PC-3 (cell line): ENCODE measurements around the gene GPR101. TPM values are rescaled to one million over a fixed set of nuclear protein-coding genes. Genes with fewer than 3 reads are reported as not detected.

Experiments used
- ATAC-seq: fragments of 200-7000 bp; cut with Tn5 transposase; 2 replicates; pipeline ENCODE4 v1.9.1; 2020; ENCODE audit warnings: mild to moderate bottlenecking, moderate library complexity
- BruUV-seq: library from RNA; stranded (reverse); fragments of 400-500 nt; replicated peaks from 2 replicates; lab custom pipeline; 2021; lab: Mats Ljungman, UMichigan
- CTCF ChIA-PET: fragments of 300-600 bp; sonication (Branson Sonifier 250); formaldehyde crosslinking; loops from one replicate; lab custom pipeline; 2022; ENCODE audit warnings: antibody characterized with exemption; lab: Charles Lee
- POLR2A ChIA-PET: fragments of 300-600 bp; sonication (Branson Sonifier 250); formaldehyde crosslinking; loops from one replicate; lab custom pipeline; 2022; ENCODE audit warnings: antibody characterized with exemption; ENCODE audit not compliant: unreplicated experiment; lab: Charles Lee
- DNase-seq: peaks from one replicate; pipeline ENCODE4 v3.0.0-alpha.2; 2015
- H2AFZ ChIP-seq: fragments of 300-600 bp; sonication (generic); 2 replicates; pipeline ENCODE4 v1.6.0; 2016; ENCODE audit warnings: antibody characterized with exemption, low read length
- H3F3A ChIP-seq: fragments of 300-600 bp; sonication (generic); one replicate; pipeline ENCODE4 v1.6.0; 2017; ENCODE audit warnings: antibody characterized with exemption, low read length, control low read depth, mild to moderate bottlenecking; ENCODE audit not compliant: unreplicated experiment
- H3K27ac ChIP-seq: fragments of 300-600 bp; sonication (generic); 2 replicates; pipeline ENCODE4 v1.5.1; 2016; ENCODE audit warnings: mild to moderate bottlenecking, low read length
- H3K27me3 ChIP-seq: fragments of 300-600 bp; sonication (generic); 2 replicates; pipeline ENCODE4 v1.6.1; 2016; ENCODE audit warnings: low read length, mixed read lengths
- H3K36me3 ChIP-seq: fragments of 300-600 bp; sonication (generic); 2 replicates; pipeline ENCODE4 v1.6.1; 2016; ENCODE audit warnings: low read depth, mixed run types, low read length, mixed read lengths
- H3K4me1 ChIP-seq: fragments of 300-600 bp; sonication (generic); 2 replicates; pipeline ENCODE4 v1.5.1; 2016; ENCODE audit warnings: low read length; ENCODE audit not compliant: insufficient read depth
- H3K4me2 ChIP-seq: fragments of 300-600 bp; sonication (generic); 2 replicates; pipeline ENCODE4 v1.6.0; 2016; ENCODE audit warnings: low read length
- H3K4me3 ChIP-seq: fragments of 300-600 bp; sonication (generic); 2 replicates; pipeline ENCODE4 v1.5.1; 2016; ENCODE audit warnings: mild to moderate bottlenecking, low read length, mixed read lengths
- H3K79me2 ChIP-seq: fragments of 300-600 bp; sonication (generic); 2 replicates; pipeline ENCODE4 v1.6.1; 2017; ENCODE audit warnings: low read length, mixed read lengths
- H3K9ac ChIP-seq: fragments of 300-600 bp; sonication (generic); 2 replicates; pipeline ENCODE4 v1.6.0; 2016; ENCODE audit warnings: mild to moderate bottlenecking, low read length
- H3K9me2 ChIP-seq: fragments of 300-600 bp; sonication (generic); replicated peaks from 2 replicates; pipeline ENCODE4 v1.6.1; 2016; ENCODE audit warnings: mixed run types, low read length, mixed read lengths
- H3K9me3 ChIP-seq: fragments of 300-600 bp; sonication (generic); 2 replicates; pipeline ENCODE4 v1.6.1; 2016; ENCODE audit warnings: low read length, mixed read lengths
- H4K20me1 ChIP-seq: fragments of 300-600 bp; sonication (generic); 2 replicates; pipeline ENCODE4 v1.6.1; 2016; ENCODE audit warnings: low read length, mixed read lengths
- CTCF ChIP-seq: fragments of 300-600 bp; sonication (generic); conservative IDR thresholded peaks from 2 replicates; pipeline ENCODE4 v1.5.1; 2017; ENCODE audit warnings: antibody characterized with exemption, low read depth, mild to moderate bottlenecking, low read length
- EZH2 ChIP-seq: fragments of 300-600 bp; sonication (generic); IDR thresholded peaks from one replicate; pipeline ENCODE4 v1.6.1; 2017; ENCODE audit warnings: antibody characterized with exemption, mild to moderate bottlenecking, low read length; ENCODE audit not compliant: unreplicated experiment
- EZH2phosphoT487 ChIP-seq: fragments of 300-600 bp; sonication (generic); IDR thresholded peaks from 2 replicates; pipeline ENCODE4 v1.6.1; 2018; ENCODE audit warnings: mild to moderate bottlenecking, antibody characterized with exemption, low read length, borderline replicate concordance
- intact Hi-C: fragments of 100-400 bp; cut with micrococcal nuclease; formaldehyde crosslinking; loops from 2 replicates; pipeline ENCODE4 v1.9.0; 2023
- total RNA-seq: library from RNA; depleted of rRNA; stranded (reverse); fragments of >200 nt; gene quantifications from 2 replicates; pipeline ENCODE4 v1.2.3, GENCODE V29; 2014

The GPR101 gene
- total RNA-seq, 1 experiment from 2014 or later, result not detected

- Histone ChIP-seq H3K36me3 (no peaks in the 10 kb centered on the region), H3K79me2 (no peaks in the 10 kb centered on the region), H3K9me3 (no peaks in the 10 kb centered on the region), H3K27ac (no peak overlapping the region), H3K9me2 (no peaks in the 10 kb centered on the region), H3K4me2 (no peak overlapping the region), H3K4me3 (no peak overlapping the region), H2AFZ (no peak overlapping the region), H3K27me3 (peaks cover 18% of the 10 kb centered on the region), H3F3A (no peaks in the 10 kb centered on the region), H3K9ac (no peak overlapping the region), H3K4me1 (peaks cover 9% of the 10 kb centered on the region; the same call in 1 of the 2 replicates), H4K20me1 (no peaks in the 10 kb centered on the region)
- ATAC-seq, result no peak
- no peak for DNase-seq
- ChIA-PET POLR2A (no interaction called here), CTCF (no interaction called here)
- no peak for TF ChIP-seq EZH2phosphoT487
- no peak for TF ChIP-seq CTCF
- TF ChIP-seq EZH2, result no peak
- intact Hi-C loops, result no loop called here
- no TSS peak for BruUV-seq
These were observed 6.5 kb upstream of the GPR101 start for GRCh38 chrX:137040113-137040794.

GRCh38 chrX:137034508-137034872 is 695 bp upstream of the GPR101 start:
- no peak overlapping the region for H3K9ac ChIP-seq
- no peak overlapping the region for H2AFZ ChIP-seq
- no TSS peak for BruUV-seq
- CTCF ChIA-PET, result no interaction called here
- ATAC-seq (no peak), DNase-seq (no peak)
- no peaks in the 10 kb centered on the region for H3K9me2 ChIP-seq
- TF ChIP-seq CTCF (no peak), EZH2phosphoT487 (no peak; the same call in 1 of the 2 replicates), EZH2 (no peak)
- intact Hi-C loops, result no loop called here
- H3K4me2 ChIP-seq, result no peak overlapping the region
- no peaks in the 10 kb centered on the region for H3K79me2 ChIP-seq
- H4K20me1 ChIP-seq, result no peaks in the 10 kb centered on the region
- no peaks in the 10 kb centered on the region for H3F3A ChIP-seq
- H3K36me3 ChIP-seq, result no peaks in the 10 kb centered on the region
- no peak overlapping the region for H3K4me3 ChIP-seq
- H3K27me3 ChIP-seq, result peaks cover 60% of the 10 kb centered on the region
- no peak overlapping the region for H3K27ac ChIP-seq
- H3K4me1 ChIP-seq, result peaks cover 10% of the 10 kb centered on the region
- H3K9me3 ChIP-seq, result no peaks in the 10 kb centered on the region
- POLR2A ChIA-PET, result no interaction called here
